GM12878 (cell line): ENCODE data around the gene RERE. TPM values are rescaled to one million over a fixed set of nuclear protein-coding genes. Genes with fewer than 3 reads are reported as not detected.

Experiments
- ASH2L ChIP-seq: fragments of 300-600, 200-600 bp; sonication (generic); IDR thresholded peaks from 2 replicates; pipeline ENCODE4 v1.6.1; 2017; ENCODE audit warnings: low read depth, mild to moderate bottlenecking, borderline replicate concordance
- BACH1 ChIP-seq: fragments of 450-650 bp; IDR thresholded peaks from 2 replicates; pipeline ENCODE4 v1.6.1; 2017; ENCODE audit warnings: mild to moderate bottlenecking, borderline replicate concordance
- CREM ChIP-seq: IDR thresholded peaks from 2 replicates; pipeline ENCODE4 v1.6.1; 2014; ENCODE audit warnings: antibody characterized with exemption, low read depth
- FOXM1 ChIP-seq: IDR thresholded peaks from 2 replicates; pipeline ENCODE4 v1.6.1; 2012; ENCODE audit warnings: low read depth, mild to moderate bottlenecking, inconsistent platforms, low read length, moderate library complexity
- GATAD2B ChIP-seq: fragments of 450-650 bp; conservative IDR thresholded peaks from 2 replicates; pipeline ENCODE4 v1.6.1; 2017; ENCODE audit warnings: low read depth, mild to moderate bottlenecking, moderate library complexity
- HCFC1 ChIP-seq: fragments of 150-350 bp; IDR thresholded peaks from 2 replicates; pipeline ENCODE4 v1.6.1; 2014; ENCODE audit warnings: low read length
- HDAC6 ChIP-seq: fragments of 200-600 bp; sonication (generic); IDR thresholded peaks from one replicate; pipeline ENCODE4 v1.8.0; 2017; ENCODE audit warnings: antibody characterized with exemption; ENCODE audit not compliant: unreplicated experiment
- IKZF1 ChIP-seq: fragments of 450-650 bp; conservative IDR thresholded peaks from 2 replicates; pipeline ENCODE4 v1.6.1; 2017; ENCODE audit warnings: antibody characterized with exemption, mild to moderate bottlenecking
- KAT2A ChIP-seq: conservative IDR thresholded peaks from 2 replicates; pipeline ENCODE4 v1.6.1; 2011; ENCODE audit warnings: low read depth, low read length; ENCODE audit not compliant: control insufficient read depth
- NFIC ChIP-seq: IDR thresholded peaks from 2 replicates; pipeline ENCODE4 v1.6.1; 2012; ENCODE audit warnings: low read depth, mild to moderate bottlenecking, inconsistent platforms, low read length, moderate library complexity
- NFYA ChIP-seq: IDR thresholded peaks from 2 replicates; pipeline ENCODE4 v1.6.1; 2011; ENCODE audit warnings: low read depth, mild to moderate bottlenecking, low read length, improper control_type of control experiment, borderline replicate concordance
- NR2C2 ChIP-seq: IDR thresholded peaks from 2 replicates; pipeline ENCODE4 v1.6.1; 2011; ENCODE audit warnings: borderline replicate concordance, low read depth; ENCODE audit not compliant: control insufficient read depth, insufficient read length
- RUNX3 ChIP-seq: IDR thresholded peaks from 2 replicates; pipeline ENCODE4 v1.6.1; 2012; ENCODE audit warnings: low read length, inconsistent platforms
- TCF12 ChIP-seq: IDR thresholded peaks from 2 replicates; pipeline ENCODE4 v1.6.1; 2011; ENCODE audit warnings: low read depth, mild to moderate bottlenecking, low read length
- ZNF207 ChIP-seq: fragments of 450-650 bp; IDR thresholded peaks from 2 replicates; pipeline ENCODE4 v1.6.1; 2014; ENCODE audit warnings: antibody characterized with exemption, mild to moderate bottlenecking, borderline replicate concordance
- ZNF274 ChIP-seq: IDR thresholded peaks from one replicate; pipeline ENCODE4 v1.8.0; 2011; ENCODE audit not compliant: insufficient read length, insufficient read depth
- ZZZ3 ChIP-seq: IDR thresholded peaks from 2 replicates; pipeline ENCODE4 v1.6.1; 2011; ENCODE audit warnings: low read depth; ENCODE audit not compliant: control insufficient read depth, insufficient read length
- polyA plus RNA-seq, 11 experiments: library from polyadenylated mRNA; depleted of rRNA in 4 of 11; unstranded in 6 of 11; stranded (reverse) in 5 of 11; fragments of >200 nt; fragmentation: Nextera tagmentation in 4 of 11; fragmentation: Illumina TruSeq in 1 of 11; extraction: Ambion mirVana in 4 of 11; extraction: Trizol in 1 of 11; gene quantifications; 1 replicate in 1 of 11; 2 replicates in 10 of 11; pipeline versions ENCODE4 v1.2.1 to v1.2.3, GENCODE V29; 2011 to 2016; ENCODE audit warnings: inconsistent platforms in 2 of 11, missing spikeins in 2 of 11, low read depth in 1 of 11
- total RNA-seq, 4 experiments: library from RNA; depleted of rRNA in 3 of 4; stranded (reverse); fragments of >200 nt in 3 of 4; fragmentation: Illumina TruSeq in 1 of 4; extraction: Trizol in 1 of 4; gene quantifications; 2 replicates each; pipeline versions ENCODE4 v1.2.1 to v1.2.3, GENCODE V29; 2013 to 2021
- TF ChIP-seq, protein P1 (sequence below): IDR thresholded peaks from 2 replicates; pipeline ENCODE4 v1.6.1; 2011; ENCODE audit warnings: low read depth, low read length, improper control_type of control experiment, borderline replicate concordance
- TF ChIP-seq, protein P2 (sequence below): fragments of 450-650 bp; IDR thresholded peaks from 2 replicates; pipeline ENCODE4 v1.6.1; 2016; ENCODE audit warnings: mild to moderate bottlenecking
- TF ChIP-seq, protein P3 (sequence below): fragments of 450-650 bp; IDR thresholded peaks from 2 replicates; pipeline ENCODE4 v1.6.1; 2016; ENCODE audit warnings: mild to moderate bottlenecking
- TF ChIP-seq, protein P4 (sequence below): IDR thresholded peaks from 2 replicates; pipeline ENCODE4 v1.6.1; 2011; ENCODE audit warnings: borderline replicate concordance, low read depth, mild to moderate bottlenecking, moderate library complexity, low read length; ENCODE audit not compliant: insufficient read depth, poor library complexity, severe bottlenecking

RERE gene
- total and polyA plus RNA-seq, 10 of the 15 experiments (the other 5 are each of a cell fraction or from before 2014, with no cell fraction given), result 5.2 to 60.5 (median 20.2) TPM

DNA sequence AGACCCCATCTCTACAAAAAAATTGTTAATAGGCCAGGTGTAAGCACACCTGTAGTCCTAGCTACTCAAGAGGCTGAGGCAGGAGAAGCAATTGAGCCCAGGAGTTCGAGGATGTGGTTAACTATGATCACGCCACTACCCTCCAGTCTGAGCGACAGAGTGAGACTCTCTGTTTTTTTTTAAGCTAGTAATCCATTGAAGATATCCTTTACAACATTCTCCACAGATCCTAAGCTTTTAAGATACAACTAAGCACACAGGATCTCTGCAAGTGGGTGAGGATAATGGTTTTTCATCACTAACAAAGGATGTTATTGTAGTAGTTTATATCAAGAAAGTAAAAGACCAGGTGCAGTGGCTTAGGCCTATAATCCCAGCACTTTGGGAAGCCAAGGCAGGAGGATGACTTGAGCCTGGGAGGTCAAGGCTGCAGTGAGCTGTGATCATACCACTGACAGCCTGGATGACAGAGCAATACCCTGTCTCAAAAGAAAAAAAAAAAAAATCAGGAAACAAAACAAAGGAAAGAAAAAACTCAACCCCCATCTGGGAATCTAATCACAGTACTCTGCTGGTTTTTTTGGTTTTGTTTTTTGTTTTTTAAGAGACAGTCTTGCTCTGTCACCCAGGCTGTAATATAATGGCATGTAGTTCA, 166.1 kb downstream of the RERE start (continued):
- TF ChIP-seq, protein P1, sequence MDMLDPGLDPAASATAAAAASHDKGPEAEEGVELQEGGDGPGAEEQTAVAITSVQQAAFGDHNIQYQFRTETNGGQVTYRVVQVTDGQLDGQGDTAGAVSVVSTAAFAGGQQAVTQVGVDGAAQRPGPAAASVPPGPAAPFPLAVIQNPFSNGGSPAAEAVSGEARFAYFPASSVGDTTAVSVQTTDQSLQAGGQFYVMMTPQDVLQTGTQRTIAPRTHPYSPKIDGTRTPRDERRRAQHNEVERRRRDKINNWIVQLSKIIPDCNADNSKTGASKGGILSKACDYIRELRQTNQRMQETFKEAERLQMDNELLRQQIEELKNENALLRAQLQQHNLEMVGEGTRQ, result no peak
- TF ChIP-seq ZNF207, result no peak
- TF ChIP-seq GATAD2B, result no peak
- no peak for TF ChIP-seq CREM
- TF ChIP-seq RUNX3, result peak; percentile 78
- TF ChIP-seq ZZZ3, result no peak
- 0 out of 2 replicates have a peak, but pooled peaks have one; percentile 15 for TF ChIP-seq TCF12
- TF ChIP-seq, protein P2, sequence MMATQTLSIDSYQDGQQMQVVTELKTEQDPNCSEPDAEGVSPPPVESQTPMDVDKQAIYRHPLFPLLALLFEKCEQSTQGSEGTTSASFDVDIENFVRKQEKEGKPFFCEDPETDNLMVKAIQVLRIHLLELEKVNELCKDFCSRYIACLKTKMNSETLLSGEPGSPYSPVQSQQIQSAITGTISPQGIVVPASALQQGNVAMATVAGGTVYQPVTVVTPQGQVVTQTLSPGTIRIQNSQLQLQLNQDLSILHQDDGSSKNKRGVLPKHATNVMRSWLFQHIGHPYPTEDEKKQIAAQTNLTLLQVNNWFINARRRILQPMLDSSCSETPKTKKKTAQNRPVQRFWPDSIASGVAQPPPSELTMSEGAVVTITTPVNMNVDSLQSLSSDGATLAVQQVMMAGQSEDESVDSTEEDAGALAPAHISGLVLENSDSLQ, result peak; percentile 51; the same call in 1 of the 2 replicates
- TF ChIP-seq NR2C2, result no peak
- TF ChIP-seq ZNF274, result no peak
- TF ChIP-seq ASH2L, result no peak
- TF ChIP-seq FOXM1, result no peak
- no peak for TF ChIP-seq KAT2A
- no peak for TF ChIP-seq NFYA
- TF ChIP-seq BACH1, result no peak
- TF ChIP-seq, protein P3, sequence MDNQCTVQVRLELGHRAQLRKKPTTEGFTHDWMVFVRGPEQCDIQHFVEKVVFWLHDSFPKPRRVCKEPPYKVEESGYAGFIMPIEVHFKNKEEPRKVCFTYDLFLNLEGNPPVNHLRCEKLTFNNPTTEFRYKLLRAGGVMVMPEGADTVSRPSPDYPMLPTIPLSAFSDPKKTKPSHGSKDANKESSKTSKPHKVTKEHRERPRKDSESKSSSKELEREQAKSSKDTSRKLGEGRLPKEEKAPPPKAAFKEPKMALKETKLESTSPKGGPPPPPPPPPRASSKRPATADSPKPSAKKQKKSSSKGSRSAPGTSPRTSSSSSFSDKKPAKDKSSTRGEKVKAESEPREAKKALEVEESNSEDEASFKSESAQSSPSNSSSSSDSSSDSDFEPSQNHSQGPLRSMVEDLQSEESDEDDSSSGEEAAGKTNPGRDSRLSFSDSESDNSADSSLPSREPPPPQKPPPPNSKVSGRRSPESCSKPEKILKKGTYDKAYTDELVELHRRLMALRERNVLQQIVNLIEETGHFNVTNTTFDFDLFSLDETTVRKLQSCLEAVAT, result peak; percentile 16; the same call in 1 of the 2 replicates
- TF ChIP-seq IKZF1, result no peak
- TF ChIP-seq HCFC1, result no peak
- TF ChIP-seq, protein P4, sequence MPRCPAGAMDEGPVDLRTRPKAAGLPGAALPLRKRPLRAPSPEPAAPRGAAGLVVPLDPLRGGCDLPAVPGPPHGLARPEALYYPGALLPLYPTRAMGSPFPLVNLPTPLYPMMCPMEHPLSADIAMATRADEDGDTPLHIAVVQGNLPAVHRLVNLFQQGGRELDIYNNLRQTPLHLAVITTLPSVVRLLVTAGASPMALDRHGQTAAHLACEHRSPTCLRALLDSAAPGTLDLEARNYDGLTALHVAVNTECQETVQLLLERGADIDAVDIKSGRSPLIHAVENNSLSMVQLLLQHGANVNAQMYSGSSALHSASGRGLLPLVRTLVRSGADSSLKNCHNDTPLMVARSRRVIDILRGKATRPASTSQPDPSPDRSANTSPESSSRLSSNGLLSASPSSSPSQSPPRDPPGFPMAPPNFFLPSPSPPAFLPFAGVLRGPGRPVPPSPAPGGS, result no peak
- TF ChIP-seq HDAC6, result no peak
- no peak for TF ChIP-seq NFIC
